HG03342 (cell line): ENCODE data around the gene DYRK3.

Source experiments
- ATAC-seq: cut with Tn5 transposase; IDR thresholded peaks from one replicate; pipeline ENCODE4 v1.9.1; 2021; ENCODE audit warnings: mild to moderate bottlenecking, moderate library complexity; ENCODE audit not compliant: unreplicated experiment

DYRK3 gene

DNA sequence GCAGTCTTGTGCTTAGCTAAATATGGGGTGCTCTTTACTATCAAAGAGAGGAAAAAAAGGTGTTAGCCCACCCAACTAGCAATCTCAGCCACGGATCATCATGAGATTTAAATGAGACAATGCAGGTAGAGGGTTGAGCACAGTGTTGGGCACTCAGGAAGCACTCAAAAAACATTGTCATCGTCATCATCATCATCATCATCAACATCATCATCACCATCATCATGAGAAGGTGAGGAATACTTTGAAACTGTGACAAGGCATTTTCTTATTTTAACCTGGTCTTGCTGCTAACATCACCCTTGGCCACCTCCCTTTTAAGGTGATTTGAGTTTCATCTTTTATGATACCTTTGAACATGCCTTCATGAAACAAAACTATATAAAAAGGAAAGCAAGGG is 46.0 kb downstream of the DYRK3 start:
- no peak for ATAC-seq

GRCh38 chr1:206682111-206682510 is 46.8 kb downstream of the DYRK3 start:
- ATAC-seq, result no peak

- no peak for ATAC-seq
Measured at GRCh38 chr1:206683313-206683712, 48.0 kb downstream of the DYRK3 start.

DNA sequence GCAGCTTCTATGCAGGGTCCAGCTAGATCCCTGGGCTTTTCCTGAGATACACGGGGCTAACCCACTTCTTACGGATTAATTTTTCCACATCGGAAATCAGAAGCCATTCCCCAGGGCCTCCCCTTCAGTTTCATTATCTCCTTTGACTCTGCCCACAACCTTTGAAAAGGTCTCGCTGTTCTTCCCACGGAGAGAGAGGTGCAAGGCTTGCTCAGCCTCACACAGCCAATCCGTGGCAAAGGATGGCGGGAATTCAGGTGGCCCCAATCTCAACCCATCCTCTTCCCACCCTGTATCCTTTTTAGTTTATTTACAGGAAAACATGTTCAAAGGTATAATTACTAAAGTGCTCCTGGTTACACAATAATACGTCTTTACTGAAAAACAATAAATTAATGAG is 48.7 kb downstream of the DYRK3 start:
- no peak for ATAC-seq

DNA sequence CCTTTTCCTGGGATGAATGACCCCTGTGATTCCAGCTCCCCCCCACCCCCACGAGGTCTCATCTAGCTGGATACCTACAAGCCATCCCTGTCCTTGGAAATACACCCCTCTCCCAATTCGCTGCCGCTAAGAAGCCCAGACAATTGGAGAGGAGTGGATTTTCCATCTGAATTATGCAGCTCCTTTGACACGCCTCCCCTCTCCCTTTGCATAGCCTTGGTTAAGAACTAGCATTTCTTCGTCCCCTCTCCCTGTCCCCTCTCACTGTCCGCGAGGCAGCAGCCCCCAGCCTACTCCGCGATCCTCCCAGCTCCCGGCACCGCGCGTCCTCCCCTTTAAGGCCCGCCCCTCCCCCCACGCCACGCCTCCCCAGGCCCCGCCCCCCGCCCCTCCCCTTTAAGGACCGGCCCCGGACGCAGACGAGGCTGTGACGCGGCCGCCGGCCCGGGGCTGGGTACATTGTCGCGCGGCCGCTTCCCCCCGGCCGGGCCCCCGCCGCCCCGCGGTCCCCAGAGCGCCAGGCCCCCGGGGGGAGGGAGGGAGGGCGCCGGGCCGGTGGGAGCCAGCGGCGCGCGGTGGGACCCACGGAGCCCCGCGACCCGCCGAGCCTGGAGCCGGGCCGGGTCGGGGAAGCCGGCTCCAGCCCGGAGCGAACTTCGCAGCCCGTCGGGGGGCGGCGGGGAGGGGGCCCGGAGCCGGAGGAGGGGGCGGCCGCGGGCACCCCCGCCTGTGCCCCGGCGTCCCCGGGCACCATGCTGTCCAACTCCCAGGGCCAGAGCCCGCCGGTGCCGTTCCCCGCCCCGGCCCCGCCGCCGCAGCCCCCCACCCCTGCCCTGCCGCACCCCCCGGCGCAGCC is 49.4 kb downstream of the DYRK3 start, which contains the start of gene MAPKAPK2:
MAPKAPK2 (plus strand) TSS at position 428 of the 856 bp plus-strand sequence; CDS start at position 753, 325 bp downstream.
- peak; percentile 45 for ATAC-seq

- ATAC-seq, result peak; percentile 21
Measured at GRCh38 chr1:206685334-206685768, 50.0 kb downstream of the DYRK3 start.

- ATAC-seq, result peak; percentile 30
Measured at GRCh38 chr1:206685769-206686477, 50.6 kb downstream of the DYRK3 start.

- ATAC-seq, result no peak
Measured at GRCh38 chr1:206686478-206687249, 51.3 kb downstream of the DYRK3 start.

- ATAC-seq, result no peak
Measured at GRCh38 chr1:206687251-206687914, 52.0 kb downstream of the DYRK3 start.

GRCh38 chr1:206687915-206688442 is 52.6 kb downstream of the DYRK3 start:
- no peak for ATAC-seq

GRCh38 chr1:206690516-206690915 is 55.2 kb downstream of the DYRK3 start:
- no peak for ATAC-seq

DNA sequence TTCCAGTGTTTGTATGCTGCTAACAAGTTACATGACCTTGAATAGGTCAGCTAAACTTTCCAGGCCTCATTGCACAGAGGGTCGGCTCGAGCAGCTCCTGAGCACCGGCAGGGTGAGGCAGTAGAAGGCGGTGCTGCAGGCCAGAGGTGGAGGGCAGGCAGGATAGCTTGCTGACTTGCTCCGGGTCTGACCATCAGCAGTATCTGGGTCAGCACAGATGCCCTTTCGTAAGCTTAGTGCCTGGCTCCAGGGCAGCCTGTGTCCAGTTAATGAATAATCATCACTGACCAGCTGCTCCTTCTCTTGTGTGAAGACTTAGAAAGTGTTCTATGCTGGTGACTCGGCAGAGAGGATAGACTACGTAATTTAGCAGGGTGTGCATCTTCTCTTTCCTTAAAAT is 56.3 kb downstream of the DYRK3 start:
- no peak for ATAC-seq

DNA sequence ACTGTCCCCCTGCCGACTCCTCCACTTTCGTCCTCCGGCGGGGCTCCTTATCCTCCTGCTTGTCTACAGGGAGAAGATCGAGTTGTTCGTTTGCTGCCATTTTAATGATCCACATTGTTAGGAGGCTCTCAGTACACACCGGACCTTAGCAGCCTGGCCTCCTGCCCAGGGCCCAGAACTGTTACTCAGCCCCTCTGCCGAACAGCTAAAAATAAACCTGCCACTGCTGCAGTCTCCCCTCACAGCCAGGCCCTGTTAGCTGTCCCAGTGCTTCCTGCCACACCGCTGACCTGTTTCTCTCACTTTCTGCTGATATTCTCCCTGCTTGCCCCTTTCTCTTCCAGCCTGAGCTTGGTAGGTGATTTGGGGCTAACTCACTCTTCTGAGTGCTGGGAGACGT is 57.7 kb downstream of the DYRK3 start:
- no peak for ATAC-seq

- no peak for ATAC-seq
Measured at GRCh38 chr1:206693592-206693991, 58.3 kb downstream of the DYRK3 start.

GRCh38 chr1:206694171-206695124 is 59.1 kb downstream of the DYRK3 start:
- ATAC-seq, result no peak

GRCh38 chr1:206695733-206696132 is 60.4 kb downstream of the DYRK3 start:
- no peak for ATAC-seq

DNA sequence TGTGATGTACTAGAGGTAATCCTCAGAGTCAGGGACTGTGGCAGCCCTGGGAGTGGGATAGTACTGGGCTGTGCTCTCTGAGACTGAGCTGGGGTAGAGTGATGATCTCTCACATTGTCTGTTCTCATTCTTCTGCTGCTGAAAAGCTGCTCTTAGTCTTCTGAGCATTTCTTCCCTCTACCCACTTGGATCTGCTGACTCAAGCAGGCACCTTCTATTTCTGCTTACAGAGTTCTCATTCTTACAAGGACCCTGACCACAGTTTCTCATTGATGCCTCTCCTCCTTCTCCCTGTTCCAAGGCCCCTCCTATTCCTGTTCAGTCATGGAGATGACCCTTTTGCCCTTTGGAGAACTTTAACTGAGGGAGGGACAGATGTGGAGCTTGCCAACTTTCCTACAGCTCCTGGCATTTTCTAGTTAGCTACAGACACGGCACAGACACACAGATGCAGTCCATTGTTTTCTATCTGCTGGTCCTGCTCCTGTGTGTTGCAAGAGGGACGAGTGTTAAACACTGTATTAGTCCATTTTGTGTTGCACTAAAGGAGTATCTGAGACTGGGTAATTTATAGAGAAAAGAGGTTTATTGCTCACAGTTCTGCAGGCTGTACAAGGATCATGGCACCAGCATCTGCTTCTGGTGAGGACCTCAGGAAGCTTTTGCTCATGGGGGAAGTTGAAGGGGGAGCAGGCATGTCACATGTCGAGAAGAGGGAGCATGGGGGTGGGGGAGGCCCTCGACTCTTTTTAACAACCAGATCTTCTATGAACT is 61.7 kb downstream of the DYRK3 start:
- no peak for ATAC-seq

GRCh38 chr1:206698011-206698410 is 62.7 kb downstream of the DYRK3 start:
- no peak for ATAC-seq
